ENCODE results near the gene POU2F1.

GRCh38 chr1:167443757-167444156 lies 223.1 kb downstream of the POU2F1 start:
- TF ChIP-seq, protein P1, sequence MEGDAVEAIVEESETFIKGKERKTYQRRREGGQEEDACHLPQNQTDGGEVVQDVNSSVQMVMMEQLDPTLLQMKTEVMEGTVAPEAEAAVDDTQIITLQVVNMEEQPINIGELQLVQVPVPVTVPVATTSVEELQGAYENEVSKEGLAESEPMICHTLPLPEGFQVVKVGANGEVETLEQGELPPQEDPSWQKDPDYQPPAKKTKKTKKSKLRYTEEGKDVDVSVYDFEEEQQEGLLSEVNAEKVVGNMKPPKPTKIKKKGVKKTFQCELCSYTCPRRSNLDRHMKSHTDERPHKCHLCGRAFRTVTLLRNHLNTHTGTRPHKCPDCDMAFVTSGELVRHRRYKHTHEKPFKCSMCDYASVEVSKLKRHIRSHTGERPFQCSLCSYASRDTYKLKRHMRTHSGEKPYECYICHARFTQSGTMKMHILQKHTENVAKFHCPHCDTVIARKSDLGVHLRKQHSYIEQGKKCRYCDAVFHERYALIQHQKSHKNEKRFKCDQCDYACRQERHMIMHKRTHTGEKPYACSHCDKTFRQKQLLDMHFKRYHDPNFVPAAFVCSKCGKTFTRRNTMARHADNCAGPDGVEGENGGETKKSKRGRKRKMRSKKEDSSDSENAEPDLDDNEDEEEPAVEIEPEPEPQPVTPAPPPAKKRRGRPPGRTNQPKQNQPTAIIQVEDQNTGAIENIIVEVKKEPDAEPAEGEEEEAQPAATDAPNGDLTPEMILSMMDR (conservative IDR thresholded peaks at IDR 0.05), result no peak
- no peak for TF ChIP-seq EZH2 (IDR thresholded peaks at IDR 0.05; ENCODE audit: low read depth)
